A549 (cell line): ENCODE results near the gene RNASEH2C. TPM values are rescaled to one million over a fixed set of nuclear protein-coding genes. Genes with fewer than 3 reads are reported as not detected.

Source experiments
- ATAC-seq, 2 experiments: fragments of 200-7000 bp in 1 of 2; fragments of >200 bp in 1 of 2; cut with Nextera tagmentation in 1 of 2; cut with Tn5 transposase in 1 of 2; 3 replicates each; pipeline versions ENCODE4 v1.8.0 to v1.9.1; 2018 to 2020; ENCODE audit warnings: mild to moderate bottlenecking in 1 of 2, moderate library complexity in 1 of 2
- CTCF ChIA-PET: fragments of 300-600 bp; sonication (Branson Sonifier 250); formaldehyde crosslinking; extraction: SDS; loops from one replicate; lab custom pipeline; 2021; ENCODE audit warnings: antibody characterized with exemption, inconsistent platforms; lab: Yijun Ruan, JAX
- POLR2A ChIA-PET: fragments of 350-600 bp; formaldehyde crosslinking; extraction: SDS; loops from one replicate; lab custom pipeline; 2021; ENCODE audit warnings: antibody characterized with exemption, inconsistent platforms; lab: Yijun Ruan, JAX
- DNase-seq, 2 experiments: peaks; one replicate each; pipeline versions ENCODE4 v3.0.0 to v3.0.0-alpha.2; 2011 to 2016; ENCODE audit warnings: low read depth in 1 of 2, low spot score in 1 of 2
- FAIRE-seq: peaks from 2 replicates; lab custom pipeline; 2011; peaks lifted over from hg19 to GRCh38; lab: Jason Lieb, UNC
- H3K27ac ChIP-seq, 2 experiments: fragments of >200 bp; sonication (Bioruptor Twin); formaldehyde crosslinking; 3 replicates each; pipeline ENCODE4 v1.5.1; 2016 to 2017
- H3K4me1 ChIP-seq: fragments of >200 bp; sonication (Bioruptor Twin); formaldehyde crosslinking; 3 replicates; pipeline ENCODE4 v1.6.1; 2016
- H3K4me2 ChIP-seq: fragments of >200 bp; sonication (Bioruptor Twin); formaldehyde crosslinking; 3 replicates; pipeline ENCODE4 v1.6.1; 2016
- H3K4me3 ChIP-seq: fragments of >200 bp; sonication (Bioruptor Twin); formaldehyde crosslinking; 3 replicates; pipeline ENCODE4 v1.5.1; 2016
- H3K9me3 ChIP-seq: fragments of >200 bp; sonication (Bioruptor Twin); formaldehyde crosslinking; 3 replicates; pipeline ENCODE4 v1.6.1; 2016
- ATOH8 ChIP-seq: fragments of 250-450 bp; sonication (Bioruptor Pico); IDR thresholded peaks from 2 replicates; pipeline ENCODE4 v1.5.0; 2020; ENCODE audit warnings: low read depth, mild to moderate bottlenecking, moderate library complexity
- CHD2 ChIP-seq: fragments of 150-350 bp; IDR thresholded peaks from 2 replicates; pipeline ENCODE4 v1.6.1; 2014; ENCODE audit warnings: low read length; ENCODE audit not compliant: partially characterized antibody
- CTCF ChIP-seq: fragments of >200 bp; sonication (Bioruptor Twin); formaldehyde crosslinking; IDR thresholded peaks from 3 replicates; pipeline ENCODE4 v1.5.1; 2016
- ELK1 ChIP-seq: fragments of 150-350 bp; IDR thresholded peaks from 2 replicates; pipeline ENCODE4 v1.6.1; 2014; ENCODE audit warnings: low read depth, mild to moderate bottlenecking, low read length
- EP300 ChIP-seq, 2 experiments: fragments of >200 bp; sonication (Bioruptor Twin); formaldehyde crosslinking; IDR thresholded peaks; 2 replicates in 1 of 2; 3 replicates in 1 of 2; pipeline ENCODE4 v1.6.1; 2016 to 2017
- FOSL2 ChIP-seq, 2 experiments: fragments of 450-650 bp in 1 of 2; fragments of >200 bp in 1 of 2; sonication (Bioruptor Twin) in 1 of 2; formaldehyde crosslinking; IDR thresholded peaks; 2 replicates each; pipeline versions ENCODE4 v1.5.0 to v1.6.1; 2016 to 2020; ENCODE audit warnings: mild to moderate bottlenecking in 1 of 2, moderate library complexity in 1 of 2
- HES2 ChIP-seq: fragments of >200 bp; sonication (Bioruptor Twin); formaldehyde crosslinking; IDR thresholded peaks from 2 replicates; pipeline ENCODE4 v1.6.1; 2016
- HOXA7 ChIP-seq: fragments of 250-450 bp; sonication (Bioruptor Pico); IDR thresholded peaks from 2 replicates; pipeline ENCODE4 v1.5.0; 2020; ENCODE audit warnings: mild to moderate bottlenecking, moderate library complexity
- HOXB5 ChIP-seq: fragments of 250-450 bp; sonication (Bioruptor Pico); IDR thresholded peaks from 2 replicates; pipeline ENCODE4 v1.5.0; 2020; ENCODE audit warnings: mild to moderate bottlenecking, moderate library complexity
- JUN ChIP-seq, 2 experiments: fragments of >200 bp; sonication (Bioruptor Twin); formaldehyde crosslinking; IDR thresholded peaks; 2 replicates in 1 of 2; 3 replicates in 1 of 2; pipeline ENCODE4 v1.6.1; 2016 to 2017
- JUNB ChIP-seq: fragments of >200 bp; sonication (Bioruptor Twin); formaldehyde crosslinking; IDR thresholded peaks from 2 replicates; pipeline ENCODE4 v1.6.1; 2016
- KDM1A ChIP-seq: fragments of 200-600 bp; sonication (generic); IDR thresholded peaks from 2 replicates; pipeline ENCODE4 v1.6.1; 2016; ENCODE audit warnings: low read depth, mild to moderate bottlenecking
- KDM5A ChIP-seq: fragments of 200-600 bp; sonication (generic); IDR thresholded peaks from 2 replicates; pipeline ENCODE4 v1.6.1; 2016; ENCODE audit warnings: antibody characterized with exemption, mild to moderate bottlenecking
- MAFK ChIP-seq: fragments of 450-650 bp; IDR thresholded peaks from 2 replicates; pipeline ENCODE4 v1.6.1; 2014; ENCODE audit not compliant: partially characterized antibody
- MYC ChIP-seq: IDR thresholded peaks from 2 replicates; pipeline ENCODE4 v1.6.1; 2012; ENCODE audit warnings: mild to moderate bottlenecking, inconsistent platforms, low read length, improper control_type of control experiment, borderline replicate concordance
- NR3C1 ChIP-seq: fragments of >200 bp; sonication (Bioruptor Twin); formaldehyde crosslinking; IDR thresholded peaks from 3 replicates; pipeline ENCODE4 v1.6.1; 2017
- PBX3 ChIP-seq: IDR thresholded peaks from 2 replicates; pipeline ENCODE4 v1.6.1; 2012
- RAD21 ChIP-seq, 2 experiments: fragments of >200 bp in 1 of 2; sonication (Bioruptor Twin) in 1 of 2; formaldehyde crosslinking in 1 of 2; IDR thresholded peaks in 1 of 2; conservative IDR thresholded peaks in 1 of 2; 2 replicates in 1 of 2; 3 replicates in 1 of 2; pipeline ENCODE4 v1.6.1; 2012 to 2018; ENCODE audit warnings: inconsistent platforms in 1 of 2
- RARB ChIP-seq: fragments of 250-450 bp; sonication (Bioruptor Pico); IDR thresholded peaks from 2 replicates; pipeline ENCODE4 v1.8.0; 2021; ENCODE audit warnings: mild to moderate bottlenecking, moderate library complexity
- RNF2 ChIP-seq: fragments of 200-600 bp; sonication (generic); IDR thresholded peaks from 2 replicates; pipeline ENCODE4 v1.6.1; 2016; ENCODE audit warnings: low read depth, mild to moderate bottlenecking, antibody characterized with exemption, moderate library complexity, borderline replicate concordance
- TFCP2L1 ChIP-seq: fragments of 250-450 bp; sonication (Bioruptor Pico); IDR thresholded peaks from 2 replicates; pipeline ENCODE4 v1.5.0; 2021; ENCODE audit warnings: mild to moderate bottlenecking
- ZC3H11A ChIP-seq: fragments of 450-650 bp; IDR thresholded peaks from 2 replicates; pipeline ENCODE4 v1.6.1; 2014; ENCODE audit warnings: antibody characterized with exemption, mild to moderate bottlenecking
- ZFP36 ChIP-seq: fragments of 450-650 bp; IDR thresholded peaks from 2 replicates; pipeline ENCODE4 v1.6.1; 2014; ENCODE audit warnings: borderline replicate concordance; ENCODE audit not compliant: partially characterized antibody
- WGBS: methylation state at CpG from one replicate; pipeline ENCODE4 v1.1.6; 2017; ENCODE audit errors: missing lambda C conversion rate; 5-methylcytosine and 5-hydroxymethylcytosine counted together
- polyA plus RNA-seq, 4 experiments: library from polyadenylated mRNA; depleted of rRNA in 3 of 4; stranded (reverse); fragments of >200 nt; fragmentation: RNase III in 1 of 4; extraction: RNeasy Plus Mini Kit Qiagen cat#74134 plus additional on column Dnase treatment in 1 of 4; gene quantifications; 2 replicates in 3 of 4; 3 replicates in 1 of 4; pipeline ENCODE4 v1.2.3, GENCODE V29; 2011 to 2017

Gene RNASEH2C
- polyA plus RNA-seq, 2 of the 4 experiments (the other 2 are of a cell fraction), result 15.1 to 36.9 TPM

GRCh38 chr11:65727865-65728264 is 7.3 kb upstream of the RNASEH2C start:
- ATAC-seq (peak in 1 of 2 experiments; percentile 58; a peak in 1 of 6 replicates), FAIRE-seq (no peak), DNase-seq (no peak)
- ChIA-PET CTCF (interaction anchor here (0.9 to 3.8 kb wide), 7 partner anchors 8 to 132 kb away, joined by 3 to 18 read pairs (median 5); partner anchors contain the start of genes AP5B1, KAT5 and MUS81), POLR2A (no interaction called here)
- WGBS, result 82% methylated on average over 11 of the region's 15 CpGs
- Histone ChIP-seq H3K4me1 (no peaks in the 10 kb centered on the region), H3K4me2 (no peak overlapping the region), H3K4me3 (no peak overlapping the region), H3K9me3 (peaks cover 13% of the 10 kb centered on the region; the same call in 2 of the 3 replicates), H3K27ac (no peak overlapping the region)
- TF ChIP-seq RAD21 (conservative IDR thresholded peaks at IDR 0.05 in 1 of 2, IDR thresholded peaks at IDR 0.05 in 1 of 2) (no peak), HOXA7 (CRISPR knock-in tag) (no peak), ATOH8 (no peak), NR3C1 (no peak), MYC (no peak), ELK1 (no peak), EP300 (IDR thresholded peaks at IDR 0.05) (no peak), ZC3H11A (no peak), PBX3 (no peak), RARB (CRISPR knock-in tag) (no peak), RNF2 (no peak), TFCP2L1 (CRISPR knock-in tag) (no peak), KDM5A (no peak), CHD2 (no peak), HES2 (no peak), ZFP36 (no peak), KDM1A (no peak), MAFK (no peak), JUN (IDR thresholded peaks at IDR 0.05) (no peak), FOSL2 (IDR thresholded peaks at IDR 0.05) (no peak), FOSL2 (CRISPR knock-in tag; IDR thresholded peaks at IDR 0.05) (no peak)

GRCh38 chr11:65726660-65727059 is 6.1 kb upstream of the RNASEH2C start:
- ChIA-PET CTCF (interaction anchor here (0.6 to 3.8 kb wide), 3 partner anchors 15 to 53 kb away, joined by 3 to 17 read pairs (median 3); partner anchors contain the start of genes AP5B1 and KAT5), POLR2A (no interaction called here)
- FAIRE-seq (no peak), ATAC-seq (peak in 1 of 2 experiments; percentile 58; a peak in 3 of 6 replicates), DNase-seq (no peak)
- H3K4me3 ChIP-seq, result no peak overlapping the region
- H3K27ac ChIP-seq, result no peak overlapping the region
- 43% methylated on average over 2 of the region's 6 CpGs for WGBS
- no peak for TF ChIP-seq JUNB
- TF ChIP-seq CTCF, result 0 out of 3 replicates have a peak, but pooled peaks have one; percentile 8
- no peak for TF ChIP-seq RNF2
- no peak for TF ChIP-seq HOXB5 (CRISPR knock-in tag)
- H3K4me2 ChIP-seq, result no peak overlapping the region
- H3K4me1 ChIP-seq, result no peaks in the 10 kb centered on the region
- H3K9me3 ChIP-seq, result peaks cover 3% of the 10 kb centered on the region; the same call in 1 of the 3 replicates
